Endothelial cell of umbilical vein (primary cell): Measurements from ENCODE around the gene ASPHD2. TPM values are rescaled to one million over a fixed set of nuclear protein-coding genes. Genes with fewer than 3 reads are reported as not detected.
A peak's percentile ranks its signal among the peaks of the same experiment; 100 is the strongest.

Source experiments
- BruUV-seq: library from RNA; stranded (reverse); fragments of 400-500 nt; replicated peaks from 2 replicates; lab custom pipeline; 2021; lab: Mats Ljungman, UMichigan
- CTCF ChIA-PET: fragments of 300-600, 350-600 bp; sonication (Branson Sonifier 250); formaldehyde crosslinking; loops from one replicate; lab custom pipeline; 2021; ENCODE audit warnings: antibody characterized with exemption, inconsistent platforms; lab: Charles Lee
- POLR2A ChIA-PET: fragments of 300-600, 350-600 bp; sonication (Branson Sonifier 250); formaldehyde crosslinking; loops from one replicate; lab custom pipeline; 2021; ENCODE audit warnings: antibody characterized with exemption, inconsistent platforms; lab: Charles Lee
- DNase-seq: peaks from one replicate; pipeline ENCODE4 v3.0.0-alpha.2; 2011; ENCODE audit warnings: low read depth, low spot score
- FAIRE-seq: peaks from 2 replicates; lab custom pipeline; 2011; peaks lifted over from hg19 to GRCh38; lab: Jason Lieb, UNC
- H2AFZ ChIP-seq: 2 replicates; pipeline ENCODE4 v1.6.0; 2012; ENCODE audit warnings: low read depth, low read length, control low read depth, inconsistent platforms
- H3K27ac ChIP-seq: 2 replicates; pipeline ENCODE4 v1.5.1; 2011; ENCODE audit warnings: low read depth, mild to moderate bottlenecking, control low read depth, low read length, moderate library complexity; ENCODE audit not compliant: insufficient read depth
- H3K27me3 ChIP-seq, 2 experiments: 2 replicates each; pipeline versions ENCODE4 v1.6.0 to v1.6.1; 2011; ENCODE audit warnings: low read length in 2 of 2, mixed read lengths in 1 of 2; ENCODE audit not compliant: control insufficient read depth in 2 of 2, insufficient read depth in 2 of 2
- H3K36me3 ChIP-seq, 2 experiments: 2 replicates in 1 of 2; 3 replicates in 1 of 2; pipeline ENCODE4 v1.5.1; 2011; ENCODE audit warnings: low read length in 2 of 2, mild to moderate bottlenecking in 1 of 2, moderate library complexity in 1 of 2; ENCODE audit not compliant: control insufficient read depth in 2 of 2, insufficient read depth in 2 of 2; ENCODE audit errors: extremely low read depth in 1 of 2
- H3K4me1 ChIP-seq: 3 replicates; pipeline ENCODE4 v1.5.1; 2011; ENCODE audit warnings: mild to moderate bottlenecking, low read length; ENCODE audit not compliant: control insufficient read depth, insufficient read depth; ENCODE audit errors: extremely low read depth
- H3K4me2 ChIP-seq: 2 replicates; pipeline ENCODE4 v1.6.1; 2011; ENCODE audit warnings: low read length, control low read depth, mixed read lengths; ENCODE audit not compliant: insufficient read depth
- H3K4me3 ChIP-seq, 3 experiments: fragments of 200-600 bp in 1 of 3; sonication (generic), shearing (Covaris generic) in 1 of 3; replicated peaks in 1 of 3; 2 replicates each; pipeline ENCODE4 v1.5.1; 2011 to 2016; ENCODE audit warnings: control low read depth in 3 of 3, low read length in 3 of 3, mild to moderate bottlenecking in 2 of 3, inconsistent platforms in 1 of 3, low read depth in 1 of 3, moderate library complexity in 1 of 3; ENCODE audit not compliant: insufficient read depth in 1 of 3
- H3K79me2 ChIP-seq: 2 replicates; pipeline ENCODE4 v1.6.0; 2012; ENCODE audit warnings: low read length, inconsistent platforms; ENCODE audit not compliant: control insufficient read depth, insufficient read depth
- H3K9ac ChIP-seq: replicated peaks from 2 replicates; pipeline ENCODE3; 2011; ENCODE audit warnings: low read length, control low read depth; ENCODE audit not compliant: insufficient read depth; ENCODE audit errors: extremely low read depth
- H3K9me1 ChIP-seq: replicated peaks from 3 replicates; pipeline ENCODE4 v1.6.0; 2011; ENCODE audit warnings: mild to moderate bottlenecking, low read length; ENCODE audit not compliant: control insufficient read depth, insufficient read depth; ENCODE audit errors: extremely low read depth
- H3K9me3 ChIP-seq: replicated peaks from 2 replicates; pipeline ENCODE4 v1.5.1; 2012; ENCODE audit warnings: low read length, inconsistent platforms; ENCODE audit not compliant: control insufficient read depth, insufficient read depth
- H4K20me1 ChIP-seq: replicated peaks from 2 replicates; pipeline ENCODE3; 2011; ENCODE audit warnings: mild to moderate bottlenecking, low read length; ENCODE audit not compliant: control insufficient read depth, insufficient read depth; ENCODE audit errors: extremely low read depth
- EZH2 ChIP-seq: IDR thresholded peaks from 2 replicates; pipeline ENCODE4 v1.6.1; 2012; ENCODE audit warnings: borderline replicate concordance, low read depth, mild to moderate bottlenecking, moderate library complexity, low read length, inconsistent platforms; ENCODE audit not compliant: severe bottlenecking
- FOS ChIP-seq: IDR thresholded peaks from 2 replicates; pipeline ENCODE4 v1.6.1; 2011; ENCODE audit warnings: mild to moderate bottlenecking, low read length, moderate library complexity, borderline replicate concordance; ENCODE audit not compliant: insufficient read depth
- GATA2 ChIP-seq: IDR thresholded peaks from 2 replicates; pipeline ENCODE4 v1.7.0; 2011; ENCODE audit warnings: low read depth, mild to moderate bottlenecking, moderate library complexity, mixed read lengths, low read length; ENCODE audit not compliant: insufficient read length, insufficient read depth
- JUN ChIP-seq: IDR thresholded peaks from 2 replicates; pipeline ENCODE4 v1.6.1; 2011; ENCODE audit warnings: borderline replicate concordance, low read depth; ENCODE audit not compliant: insufficient read length, insufficient read depth
- MYC ChIP-seq: IDR thresholded peaks from one replicate; pipeline ENCODE4 v1.6.1; 2011; ENCODE audit warnings: mild to moderate bottlenecking, low read depth, low read length
- POLR2A ChIP-seq: IDR thresholded peaks from 2 replicates; pipeline ENCODE4 v1.6.1; 2012; ENCODE audit warnings: low read depth, mild to moderate bottlenecking, control low read depth, low read length
- dilution Hi-C: fragments of 300-500 bp; cut with MboI; formaldehyde crosslinking; loops from one replicate; pipeline ENCODE4 v1.15.0; 2019; ENCODE audit warnings: low sequenced_read_pairs; ENCODE audit not compliant: extremely low pct_ligation_motif_present
- intact Hi-C: fragments of 100-400 bp; cut with micrococcal nuclease; formaldehyde crosslinking; loops from one replicate; pipeline ENCODE4 v1.10.0; 2022
- polyA plus RNA-seq, 4 experiments: library from polyadenylated mRNA; depleted of rRNA in 3 of 4; stranded (reverse) in 3 of 4; unstranded in 1 of 4; fragments of >200 nt; gene quantifications; 2 replicates each; pipeline versions ENCODE4 v1.2.1 to v1.2.3, GENCODE V29; 2011 to 2012; ENCODE audit warnings: missing spikeins in 1 of 4
- total RNA-seq: library from RNA; stranded (reverse); gene quantifications from 2 replicates; pipeline ENCODE4 v1.2.3, GENCODE V29; 2021
- TF ChIP-seq, protein P1 (sequence below): IDR thresholded peaks from 2 replicates; pipeline ENCODE4 v1.6.1; 2011; ENCODE audit not compliant: insufficient read depth, insufficient read length
- TF ChIP-seq, protein P2 (sequence below), 2 donors: IDR thresholded peaks; 1 replicate in 1 of 2; 2 replicates in 1 of 2; pipeline ENCODE4 v1.5.1; 2011; ENCODE audit warnings: low read length in 2 of 2, mild to moderate bottlenecking in 2 of 2, moderate library complexity in 2 of 2, control low read depth in 1 of 2, inconsistent platforms in 1 of 2, low read depth in 1 of 2; ENCODE audit not compliant: insufficient read depth in 1 of 2; ENCODE audit errors: extremely low read depth in 1 of 2

The ASPHD2 gene
- total and polyA plus RNA-seq, 2 donors (not counting 3 experiments of a cell fraction or from before 2014, with no cell fraction given): 4.8 to 5.5 TPM

DNA sequence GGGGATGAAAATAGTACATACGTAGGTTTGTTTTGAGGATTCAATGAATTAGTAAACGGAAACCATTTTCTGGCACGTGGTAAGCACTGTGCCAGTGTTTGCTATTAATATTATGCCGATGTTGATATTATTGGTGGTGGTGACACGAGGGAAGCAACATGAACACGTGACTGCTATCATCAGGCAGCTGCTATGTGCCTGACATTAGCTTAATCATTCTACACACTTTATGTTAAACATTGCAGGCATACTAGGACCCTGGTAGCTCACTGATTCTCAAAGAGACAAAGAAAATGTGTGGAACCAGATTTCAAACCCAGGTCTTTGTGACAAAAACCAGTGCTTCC, 55.3 kb downstream of the ASPHD2 start:
- peak overlapping the region; percentile 86 for H3K27ac ChIP-seq
- intact Hi-C loops (no loop called here), dilution Hi-C loops (no loop called here)
- H4K20me1 ChIP-seq: no peaks in the 10 kb centered on the region
- peak overlapping the region; percentile 98 for H3K9ac ChIP-seq
- H3K4me2 ChIP-seq: peak overlapping the region; percentile 92
- no peaks in the 10 kb centered on the region for H3K27me3 ChIP-seq
- peaks cover 46% of the 10 kb centered on the region for H3K79me2 ChIP-seq
- H3K9me3 ChIP-seq: no peaks in the 10 kb centered on the region
- TSS peak; percentile 46 for BruUV-seq
- ChIA-PET CTCF (interaction anchor here (1.0 to 2.0 kb wide), 4 partner anchors 12 to 24 kb away, joined by 3 to 10 read pairs (median 6); no protein-coding TSS in a partner anchor), POLR2A (interaction anchor here (0.7 to 1.9 kb wide), 3 partner anchors 16 to 118 kb away, joined by 3 to 13 read pairs (median 5); partner anchors contain the start of gene TFIP11)
- peak overlapping the region; percentile 80 to 97 (median 92) for H3K4me3 ChIP-seq
- DNase-seq (no peak), FAIRE-seq (no peak)
- no peaks in the 10 kb centered on the region for H3K9me1 ChIP-seq
- TF ChIP-seq MYC: no peak
- TF ChIP-seq, protein P1, sequence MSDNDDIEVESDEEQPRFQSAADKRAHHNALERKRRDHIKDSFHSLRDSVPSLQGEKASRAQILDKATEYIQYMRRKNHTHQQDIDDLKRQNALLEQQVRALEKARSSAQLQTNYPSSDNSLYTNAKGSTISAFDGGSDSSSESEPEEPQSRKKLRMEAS: peak; percentile 74
- H3K4me1 ChIP-seq: peaks cover 25% of the 10 kb centered on the region
- H3K36me3 ChIP-seq: peaks cover 7 to 8% of the 10 kb centered on the region in 2 experiments
- no peak overlapping the region for H2AFZ ChIP-seq

DNA sequence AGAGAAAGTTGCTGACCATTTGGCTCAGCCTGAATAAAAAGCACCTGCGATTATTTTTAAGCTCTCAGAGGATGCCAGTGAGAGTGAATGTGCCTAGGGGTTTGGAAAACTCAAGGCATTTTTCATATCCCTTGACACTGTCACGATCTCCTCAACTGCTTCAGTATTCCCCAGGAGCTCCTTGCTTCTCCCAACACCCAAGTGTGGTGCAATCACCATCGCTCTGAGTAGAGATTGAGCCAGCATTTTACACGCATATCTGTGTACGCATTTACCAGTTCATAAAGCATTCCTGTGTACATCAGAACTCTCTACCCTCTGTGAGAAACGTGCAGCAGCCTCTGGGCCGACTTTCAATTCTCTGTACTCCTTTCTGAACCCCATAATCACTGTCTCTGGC, 56.0 kb downstream of the ASPHD2 start:
- no TSS peak for BruUV-seq
- Histone ChIP-seq H3K27me3 (no peaks in the 10 kb centered on the region), H3K36me3 (peaks cover 7 to 12% of the 10 kb centered on the region in 2 experiments)

More for the DNA sequence above, 56.0 kb downstream of the ASPHD2 start:
- H3K4me1 ChIP-seq: peaks cover 24% of the 10 kb centered on the region
- ChIA-PET CTCF (interaction anchor here (1.8 to 1.9 kb wide), 2 partner anchors 17 to 18 kb away, joined by 5 to 6 read pairs; no protein-coding TSS in a partner anchor), POLR2A (interaction anchor here (1.8 to 1.9 kb wide), 2 partner anchors 15 to 27 kb away, joined by 5 to 13 read pairs; partner anchors contain the start of gene TFIP11)
- H2AFZ ChIP-seq: no peak overlapping the region
- intact Hi-C loops (loop anchor here (5.0 kb wide), 1 partner anchor 1363 kb away; no protein-coding TSS in a partner anchor), dilution Hi-C loops (no loop called here)
- no peaks in the 10 kb centered on the region for H3K9me3 ChIP-seq
- no peak overlapping the region for H3K27ac ChIP-seq
- TF ChIP-seq JUN (no peak), MYC (no peak), GATA2 (no peak), FOS (no peak), EZH2 (no peak), POLR2A (no peak)
- TF ChIP-seq, protein P2, sequence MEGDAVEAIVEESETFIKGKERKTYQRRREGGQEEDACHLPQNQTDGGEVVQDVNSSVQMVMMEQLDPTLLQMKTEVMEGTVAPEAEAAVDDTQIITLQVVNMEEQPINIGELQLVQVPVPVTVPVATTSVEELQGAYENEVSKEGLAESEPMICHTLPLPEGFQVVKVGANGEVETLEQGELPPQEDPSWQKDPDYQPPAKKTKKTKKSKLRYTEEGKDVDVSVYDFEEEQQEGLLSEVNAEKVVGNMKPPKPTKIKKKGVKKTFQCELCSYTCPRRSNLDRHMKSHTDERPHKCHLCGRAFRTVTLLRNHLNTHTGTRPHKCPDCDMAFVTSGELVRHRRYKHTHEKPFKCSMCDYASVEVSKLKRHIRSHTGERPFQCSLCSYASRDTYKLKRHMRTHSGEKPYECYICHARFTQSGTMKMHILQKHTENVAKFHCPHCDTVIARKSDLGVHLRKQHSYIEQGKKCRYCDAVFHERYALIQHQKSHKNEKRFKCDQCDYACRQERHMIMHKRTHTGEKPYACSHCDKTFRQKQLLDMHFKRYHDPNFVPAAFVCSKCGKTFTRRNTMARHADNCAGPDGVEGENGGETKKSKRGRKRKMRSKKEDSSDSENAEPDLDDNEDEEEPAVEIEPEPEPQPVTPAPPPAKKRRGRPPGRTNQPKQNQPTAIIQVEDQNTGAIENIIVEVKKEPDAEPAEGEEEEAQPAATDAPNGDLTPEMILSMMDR (IDR thresholded peaks at IDR 0.05; ENCODE audit: extremely low read depth in 1 of 2, insufficient read depth in 1 of 2, low read depth in 1 of 2, low read length in 2 of 2): no peak
- peak overlapping the region; percentile 11 for H3K9ac ChIP-seq
- peak overlapping the region; percentile 92 for H3K4me2 ChIP-seq
- H3K9me1 ChIP-seq: no peaks in the 10 kb centered on the region
- peaks cover 41% of the 10 kb centered on the region for H3K79me2 ChIP-seq
- FAIRE-seq (no peak), DNase-seq (no peak)
- no peaks in the 10 kb centered on the region for H4K20me1 ChIP-seq
- no peak overlapping the region for H3K4me3 ChIP-seq
